Putamen (tissue), 1 donor: ENCODE data around the gene FADS2.

Source experiments
- DNase-seq: peaks from one replicate; pipeline ENCODE4 v3.0.0-alpha.2; 2016; ENCODE audit warnings: low spot score

FADS2 gene

GRCh38 chr11:61887839-61888494 is 59.9 kb downstream of the FADS2 start:
- DNase-seq, result no peak

- no peak for DNase-seq
These were observed 60.5 kb downstream of the FADS2 start for GRCh38 chr11:61888590-61888989.

- no peak for DNase-seq
These were observed 61.7 kb downstream of the FADS2 start for GRCh38 chr11:61889831-61890230.

- DNase-seq, result no peak
These were observed 62.6 kb downstream of the FADS2 start for GRCh38 chr11:61890529-61891330.

- peak; percentile 90 for DNase-seq
These were observed 63.4 kb downstream of the FADS2 start, which contains the start of gene FADS3 for GRCh38 chr11:61891331-61892084. Gene FADS3, minus strand, starts transcription at chr11:61891545. Its CDS starts 164 bp downstream, at chr11:61891381.

GRCh38 chr11:61892085-61892370 is 63.9 kb downstream of the FADS2 start:
- DNase-seq, result no peak

- no peak for DNase-seq
These were observed 65.9 kb downstream of the FADS2 start for GRCh38 chr11:61893981-61894380.

GRCh38 chr11:61895046-61895717 is 67.1 kb downstream of the FADS2 start:
- no peak for DNase-seq

- DNase-seq, result no peak
These were observed 67.6 kb downstream of the FADS2 start for GRCh38 chr11:61895718-61896059.

- DNase-seq, result no peak
These were observed 68.7 kb downstream of the FADS2 start for GRCh38 chr11:61896665-61897386.

- peak; percentile 75 for DNase-seq
These were observed 69.5 kb downstream of the FADS2 start for GRCh38 chr11:61897387-61898246.

GRCh38 chr11:61898247-61898582 is 70.1 kb downstream of the FADS2 start:
- no peak for DNase-seq

GRCh38 chr11:61899146-61899841 is 71.2 kb downstream of the FADS2 start:
- DNase-seq, result peak; percentile 64

- no peak for DNase-seq
These were observed 72.2 kb downstream of the FADS2 start for GRCh38 chr11:61900251-61900650.

GRCh38 chr11:61901397-61901796 is 73.3 kb downstream of the FADS2 start:
- DNase-seq, result no peak

GRCh38 chr11:61902313-61902712 is 74.2 kb downstream of the FADS2 start:
- no peak for DNase-seq

GRCh38 chr11:61903845-61904244 is 75.7 kb downstream of the FADS2 start:
- DNase-seq, result no peak

GRCh38 chr11:61904539-61905048 is 76.5 kb downstream of the FADS2 start:
- no peak for DNase-seq

- no peak for DNase-seq
These were observed 77.1 kb downstream of the FADS2 start for GRCh38 chr11:61905067-61905696.
